ENCODE measurements around the gene PIP5K1B. TPM values are rescaled to one million over a fixed set of nuclear protein-coding genes. Genes with fewer than 3 reads are reported as not detected.

The PIP5K1B gene
- total RNA-seq, 1 experiment from 2014 or later = 0.20 TPM

DNA sequence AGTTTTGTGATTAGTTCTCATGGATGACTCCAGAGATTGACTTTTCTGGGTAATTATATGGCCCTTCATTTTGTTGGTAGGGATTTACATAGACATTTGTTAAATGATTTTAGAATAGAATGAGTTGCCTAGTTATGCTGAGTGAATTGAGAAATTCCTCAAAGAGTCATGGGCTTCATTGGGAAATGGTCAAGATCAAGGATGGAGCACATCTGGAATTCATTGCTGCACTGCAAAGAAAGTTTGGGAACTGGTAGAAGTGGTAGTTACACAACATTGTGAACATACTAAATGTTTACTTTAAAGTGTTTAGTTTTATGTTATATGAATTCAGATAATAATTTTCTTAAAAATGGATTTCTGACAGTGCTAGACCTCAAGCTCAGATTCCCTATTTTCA, 46.5 kb downstream of the PIP5K1B start (continued):
- TF ChIP-seq, protein P1, sequence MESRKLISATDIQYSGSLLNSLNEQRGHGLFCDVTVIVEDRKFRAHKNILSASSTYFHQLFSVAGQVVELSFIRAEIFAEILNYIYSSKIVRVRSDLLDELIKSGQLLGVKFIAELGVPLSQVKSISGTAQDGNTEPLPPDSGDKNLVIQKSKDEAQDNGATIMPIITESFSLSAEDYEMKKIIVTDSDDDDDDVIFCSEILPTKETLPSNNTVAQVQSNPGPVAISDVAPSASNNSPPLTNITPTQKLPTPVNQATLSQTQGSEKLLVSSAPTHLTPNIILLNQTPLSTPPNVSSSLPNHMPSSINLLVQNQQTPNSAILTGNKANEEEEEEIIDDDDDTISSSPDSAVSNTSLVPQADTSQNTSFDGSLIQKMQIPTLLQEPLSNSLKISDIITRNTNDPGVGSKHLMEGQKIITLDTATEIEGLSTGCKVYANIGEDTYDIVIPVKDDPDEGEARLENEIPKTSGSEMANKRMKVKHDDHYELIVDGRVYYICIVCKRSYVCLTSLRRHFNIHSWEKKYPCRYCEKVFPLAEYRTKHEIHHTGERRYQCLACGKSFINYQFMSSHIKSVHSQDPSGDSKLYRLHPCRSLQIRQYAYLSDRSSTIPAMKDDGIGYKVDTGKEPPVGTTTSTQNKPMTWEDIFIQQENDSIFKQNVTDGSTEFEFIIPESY (IDR thresholded peaks at IDR 0.05; ENCODE audit: extremely low read depth, insufficient replicate concordance, low read length) = no peak
- TF ChIP-seq EGR1 (IDR thresholded peaks at IDR 0.05; ENCODE audit: low read depth) = no peak
- no peak for TF ChIP-seq TCF7L2 (IDR thresholded peaks at IDR 0.05; ENCODE audit: borderline replicate concordance, extremely low read depth, insufficient read depth, insufficient read length)
- TF ChIP-seq JUND (IDR thresholded peaks at IDR 0.05) = no peak
- TF ChIP-seq SP1 (IDR thresholded peaks at IDR 0.05; ENCODE audit: low read depth) = no peak
- no peak for TF ChIP-seq SIN3A (IDR thresholded peaks at IDR 0.05; ENCODE audit: low read depth)

DNA sequence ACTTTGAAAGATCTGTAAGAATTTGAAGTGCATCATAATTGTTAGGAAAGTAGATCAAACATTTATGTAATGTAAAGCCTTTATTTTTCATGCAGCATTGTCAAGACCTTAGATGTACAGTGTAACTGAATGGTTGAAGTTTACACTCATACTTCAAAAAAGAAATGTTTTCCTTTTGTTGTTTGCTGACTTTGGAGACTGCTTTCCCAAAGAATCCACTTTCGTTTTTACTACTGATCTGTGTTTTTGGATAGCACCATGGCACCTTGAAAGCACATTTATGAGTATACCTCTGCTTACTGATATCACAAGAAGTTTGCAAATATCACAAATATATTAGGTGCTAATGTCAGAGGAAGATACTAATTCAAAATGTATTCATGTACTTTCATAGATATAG, 50.0 kb downstream of the PIP5K1B start:
- Histone ChIP-seq H3K9me3 (ENCODE audit: control insufficient read depth in 1 of 2, insufficient read depth in 1 of 2, low read depth in 1 of 2, low read length in 2 of 2) (no peaks in the 10 kb centered on the region), H3K27ac (ENCODE audit: low read depth, low read length) (no peak overlapping the region), H3K36me3 (ENCODE audit: control insufficient read depth in 1 of 2, insufficient read depth in 2 of 2, low read length in 2 of 2) (no peaks in the 10 kb centered on the region), H4K20me1 (ENCODE audit: insufficient read depth) (no peaks in the 10 kb centered on the region), H3K27me3 (ENCODE audit: insufficient read depth, low read length) (peaks cover 42% of the 10 kb centered on the region), H3K9ac (ENCODE audit: low read length) (no peak overlapping the region), H2AFZ (ENCODE audit: low read depth, low read length, poor library complexity, severe bottlenecking) (no peak overlapping the region), H3K9me2 (ENCODE audit: insufficient read depth) (no peaks in the 10 kb centered on the region), H3K4me2 (ENCODE audit: low read length) (no peak overlapping the region), H3K79me2 (ENCODE audit: insufficient read depth, low read length) (no peaks in the 10 kb centered on the region), H3K4me1 (ENCODE audit: control insufficient read depth in 1 of 2, insufficient read depth in 2 of 2, low read length in 2 of 2) (no peaks in the 10 kb centered on the region), H3K4me3 (replicated peaks in 1 of 2; ENCODE audit: low read depth in 1 of 2, low read length in 2 of 2) (no peak overlapping the region)
- ATAC-seq (no peak), DNase-seq (ENCODE audit: low read depth, low spot score) (no peak)
- POLR2A ChIA-PET = no interaction called here
- RAD21 ChIA-PET (ENCODE audit: low non-redundant PET in 1 of 2, low total read pairs in 2 of 2, uncharacterized antibody in 2 of 2, unreplicated experiment in 2 of 2) = no interaction called here
- no TSS peak for BruUV-seq (replicated peaks)
- intact Hi-C loops (cut with micrococcal nuclease) = loop anchor here (10.0 kb wide), 4 partner anchors 60 to 890 kb away; no protein-coding TSS in a partner anchor
- TF ChIP-seq POLR2A (IDR thresholded peaks at IDR 0.05; ENCODE audit: borderline replicate concordance, extremely low read depth, insufficient read depth, insufficient read length) = no peak
- TF ChIP-seq JUND (IDR thresholded peaks at IDR 0.05) = no peak
- TF ChIP-seq, protein P2, sequence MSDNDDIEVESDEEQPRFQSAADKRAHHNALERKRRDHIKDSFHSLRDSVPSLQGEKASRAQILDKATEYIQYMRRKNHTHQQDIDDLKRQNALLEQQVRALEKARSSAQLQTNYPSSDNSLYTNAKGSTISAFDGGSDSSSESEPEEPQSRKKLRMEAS (IDR thresholded peaks at IDR 0.05) = no peak
- TF ChIP-seq POLR2AphosphoS5 (IDR thresholded peaks at IDR 0.05; ENCODE audit: low read depth, low read length) = no peak
- TF ChIP-seq, protein P3, sequence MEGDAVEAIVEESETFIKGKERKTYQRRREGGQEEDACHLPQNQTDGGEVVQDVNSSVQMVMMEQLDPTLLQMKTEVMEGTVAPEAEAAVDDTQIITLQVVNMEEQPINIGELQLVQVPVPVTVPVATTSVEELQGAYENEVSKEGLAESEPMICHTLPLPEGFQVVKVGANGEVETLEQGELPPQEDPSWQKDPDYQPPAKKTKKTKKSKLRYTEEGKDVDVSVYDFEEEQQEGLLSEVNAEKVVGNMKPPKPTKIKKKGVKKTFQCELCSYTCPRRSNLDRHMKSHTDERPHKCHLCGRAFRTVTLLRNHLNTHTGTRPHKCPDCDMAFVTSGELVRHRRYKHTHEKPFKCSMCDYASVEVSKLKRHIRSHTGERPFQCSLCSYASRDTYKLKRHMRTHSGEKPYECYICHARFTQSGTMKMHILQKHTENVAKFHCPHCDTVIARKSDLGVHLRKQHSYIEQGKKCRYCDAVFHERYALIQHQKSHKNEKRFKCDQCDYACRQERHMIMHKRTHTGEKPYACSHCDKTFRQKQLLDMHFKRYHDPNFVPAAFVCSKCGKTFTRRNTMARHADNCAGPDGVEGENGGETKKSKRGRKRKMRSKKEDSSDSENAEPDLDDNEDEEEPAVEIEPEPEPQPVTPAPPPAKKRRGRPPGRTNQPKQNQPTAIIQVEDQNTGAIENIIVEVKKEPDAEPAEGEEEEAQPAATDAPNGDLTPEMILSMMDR (IDR thresholded peaks at IDR 0.05 in 2 of 3, conservative IDR thresholded peaks at IDR 0.05 in 1 of 3; ENCODE audit: borderline replicate concordance in 1 of 3, insufficient read depth in 1 of 3, low read depth in 2 of 3, low read length in 2 of 3) = no peak
- no peak for TF ChIP-seq SP1 (IDR thresholded peaks at IDR 0.05; ENCODE audit: low read depth)
- TF ChIP-seq, protein P4, sequence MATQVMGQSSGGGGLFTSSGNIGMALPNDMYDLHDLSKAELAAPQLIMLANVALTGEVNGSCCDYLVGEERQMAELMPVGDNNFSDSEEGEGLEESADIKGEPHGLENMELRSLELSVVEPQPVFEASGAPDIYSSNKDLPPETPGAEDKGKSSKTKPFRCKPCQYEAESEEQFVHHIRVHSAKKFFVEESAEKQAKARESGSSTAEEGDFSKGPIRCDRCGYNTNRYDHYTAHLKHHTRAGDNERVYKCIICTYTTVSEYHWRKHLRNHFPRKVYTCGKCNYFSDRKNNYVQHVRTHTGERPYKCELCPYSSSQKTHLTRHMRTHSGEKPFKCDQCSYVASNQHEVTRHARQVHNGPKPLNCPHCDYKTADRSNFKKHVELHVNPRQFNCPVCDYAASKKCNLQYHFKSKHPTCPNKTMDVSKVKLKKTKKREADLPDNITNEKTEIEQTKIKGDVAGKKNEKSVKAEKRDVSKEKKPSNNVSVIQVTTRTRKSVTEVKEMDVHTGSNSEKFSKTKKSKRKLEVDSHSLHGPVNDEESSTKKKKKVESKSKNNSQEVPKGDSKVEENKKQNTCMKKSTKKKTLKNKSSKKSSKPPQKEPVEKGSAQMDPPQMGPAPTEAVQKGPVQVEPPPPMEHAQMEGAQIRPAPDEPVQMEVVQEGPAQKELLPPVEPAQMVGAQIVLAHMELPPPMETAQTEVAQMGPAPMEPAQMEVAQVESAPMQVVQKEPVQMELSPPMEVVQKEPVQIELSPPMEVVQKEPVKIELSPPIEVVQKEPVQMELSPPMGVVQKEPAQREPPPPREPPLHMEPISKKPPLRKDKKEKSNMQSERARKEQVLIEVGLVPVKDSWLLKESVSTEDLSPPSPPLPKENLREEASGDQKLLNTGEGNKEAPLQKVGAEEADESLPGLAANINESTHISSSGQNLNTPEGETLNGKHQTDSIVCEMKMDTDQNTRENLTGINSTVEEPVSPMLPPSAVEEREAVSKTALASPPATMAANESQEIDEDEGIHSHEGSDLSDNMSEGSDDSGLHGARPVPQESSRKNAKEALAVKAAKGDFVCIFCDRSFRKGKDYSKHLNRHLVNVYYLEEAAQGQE (IDR thresholded peaks at IDR 0.05; ENCODE audit: low read depth) = no peak
- no peak for TF ChIP-seq EGR1 (IDR thresholded peaks at IDR 0.05; ENCODE audit: low read depth)
- no peak for TF ChIP-seq SRF (IDR thresholded peaks at IDR 0.05; ENCODE audit: low read depth)
- TF ChIP-seq CBX3 (IDR thresholded peaks at IDR 0.05; ENCODE audit: low read depth) = no peak
- no peak for TF ChIP-seq EZH2phosphoT487 (IDR thresholded peaks at IDR 0.05; ENCODE audit: borderline replicate concordance)
- TF ChIP-seq EZH2 (IDR thresholded peaks at IDR 0.05) = no peak
- TF ChIP-seq, protein P5, sequence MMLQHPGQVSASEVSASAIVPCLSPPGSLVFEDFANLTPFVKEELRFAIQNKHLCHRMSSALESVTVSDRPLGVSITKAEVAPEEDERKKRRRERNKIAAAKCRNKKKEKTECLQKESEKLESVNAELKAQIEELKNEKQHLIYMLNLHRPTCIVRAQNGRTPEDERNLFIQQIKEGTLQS (IDR thresholded peaks at IDR 0.05) = no peak
- CTCF ChIA-PET = no interaction called here

Measured in HCT116 (cell line).